GM12872 (cell line): ENCODE results near the gene CYB5B.

Experiments
- CTCF ChIP-seq: IDR thresholded peaks from 3 replicates; pipeline ENCODE4 v1.5.1; 2011; ENCODE audit warnings: low read depth, mild to moderate bottlenecking, low read length, moderate library complexity; ENCODE audit not compliant: insufficient read depth

Gene CYB5B

GRCh38 chr16:69424053-69424934 lies at the start of gene CYB5B:
Gene CYB5B (plus strand): TSS chr16:69424619. CDS start chr16:69424684, 65 bp downstream.
- no peak for TF ChIP-seq CTCF

DNA sequence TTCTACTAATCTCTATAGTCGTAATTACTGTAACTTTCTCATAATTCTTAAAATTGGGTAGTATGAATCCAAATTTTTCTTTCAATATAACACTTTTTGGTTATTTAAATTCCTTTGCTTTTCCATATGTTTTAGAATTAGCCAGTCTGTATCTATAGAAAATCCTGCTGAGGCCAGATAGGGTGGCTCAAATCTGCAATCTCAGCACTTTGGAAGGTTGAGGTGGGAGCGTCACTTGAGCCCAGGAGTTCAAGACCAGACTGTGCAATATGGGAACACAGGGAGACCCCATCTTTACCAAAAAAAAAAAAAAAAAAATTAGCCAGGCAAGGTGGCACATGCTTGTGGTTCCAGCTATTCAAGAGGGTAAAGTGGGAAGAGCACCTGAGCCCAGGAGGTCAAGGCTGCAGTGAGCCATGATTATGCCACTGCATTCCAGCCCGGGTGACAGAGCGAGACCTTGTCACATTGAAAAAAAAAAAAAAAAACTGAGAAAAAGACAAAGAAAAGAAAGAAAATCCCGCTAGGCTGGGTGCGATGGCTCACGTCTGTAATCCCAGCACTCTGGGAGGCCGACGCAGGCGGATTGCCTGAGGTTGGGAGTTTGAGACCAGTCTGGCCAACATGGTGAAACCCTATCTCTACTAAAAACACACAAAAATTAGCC lies 47.9 kb upstream of the CYB5B start:
- no peak for TF ChIP-seq CTCF

DNA sequence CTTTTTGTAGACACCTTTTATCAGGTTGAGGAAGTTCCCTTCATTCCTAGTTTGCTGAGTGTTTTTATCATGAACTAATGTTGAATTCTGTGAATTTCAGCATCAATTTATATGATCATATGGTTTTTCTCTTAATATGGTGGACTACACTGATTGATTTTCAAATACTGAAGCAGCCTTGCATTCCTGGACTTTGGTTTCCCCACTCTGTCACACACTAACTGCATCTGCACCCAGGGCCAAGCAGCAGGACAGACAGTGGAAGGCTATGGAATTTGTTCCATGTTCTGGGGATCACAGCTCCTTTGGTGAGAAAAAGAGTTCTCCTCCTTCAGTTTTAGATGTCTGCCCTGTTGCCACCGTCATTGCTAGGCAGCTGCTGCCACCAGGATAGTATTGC lies 46.4 kb upstream of the CYB5B start:
- TF ChIP-seq CTCF = no peak

DNA sequence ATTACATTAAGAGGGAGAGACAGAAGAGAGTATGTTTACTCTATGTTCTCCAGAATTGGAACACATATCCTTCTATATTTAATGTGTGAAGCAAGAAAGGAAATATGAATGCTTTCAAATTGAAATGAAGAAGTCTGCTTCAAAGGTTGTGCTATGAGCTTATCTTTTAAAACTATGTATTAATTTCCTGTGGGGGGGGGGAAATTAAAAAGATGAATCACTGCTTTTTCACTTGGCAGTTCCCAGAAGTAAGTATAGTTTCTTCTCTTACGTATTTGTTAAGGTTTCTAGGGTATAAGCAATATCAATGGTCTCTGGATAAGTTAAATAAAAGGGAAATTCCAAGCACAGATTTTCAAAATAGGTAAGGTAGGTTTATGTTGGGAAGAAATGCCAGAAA lies 45.7 kb upstream of the CYB5B start:
- no peak for TF ChIP-seq CTCF

DNA sequence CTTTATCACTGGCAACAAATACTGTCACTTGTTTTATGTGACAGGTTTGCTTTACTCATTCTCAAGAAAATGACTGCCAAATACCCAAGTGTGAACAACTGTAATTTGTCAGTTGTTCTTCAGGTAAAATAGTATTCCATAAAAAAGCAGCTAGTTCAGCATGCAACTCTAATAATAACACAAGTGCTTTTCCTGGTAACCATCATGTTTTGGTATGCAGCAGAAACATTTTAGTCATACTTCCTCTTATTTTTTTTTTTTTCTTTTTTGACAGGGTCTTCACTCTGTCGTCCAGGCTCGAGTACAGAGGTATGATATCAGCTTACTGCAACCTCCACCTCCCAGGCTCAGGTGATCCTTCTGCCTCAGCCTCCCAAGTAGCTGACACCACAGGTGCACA lies 43.2 kb upstream of the CYB5B start:
- no peak for TF ChIP-seq CTCF

DNA sequence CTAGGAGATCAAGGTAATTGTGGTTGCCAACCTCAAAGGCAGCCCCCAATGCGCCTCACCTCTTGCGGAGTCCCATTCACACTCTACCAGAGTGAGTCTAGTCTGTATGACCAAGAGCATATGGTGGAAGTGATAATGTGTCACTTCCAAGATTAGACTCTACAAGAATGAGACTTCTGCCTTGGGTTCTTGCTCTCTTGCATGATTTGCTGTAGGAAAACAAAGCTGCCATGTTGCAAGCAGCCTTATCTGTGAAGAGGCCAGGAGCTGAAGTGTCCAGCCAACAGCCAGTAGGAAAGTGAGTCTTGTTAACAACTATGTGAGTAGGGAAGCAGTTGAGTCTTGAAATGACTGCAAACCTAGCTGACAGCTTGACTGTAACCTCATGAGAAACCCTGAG lies 42.0 kb upstream of the CYB5B start:
- no peak for TF ChIP-seq CTCF

GRCh38 chr16:69384974-69385373 lies 39.4 kb upstream of the CYB5B start:
- no peak for TF ChIP-seq CTCF
